ENCODE measurements around the gene CFAP46. TPM values are rescaled to one million over a fixed set of nuclear protein-coding genes. Genes with fewer than 3 reads are reported as not detected.

CFAP46 gene
- total and polyA plus RNA-seq, 2 experiments from 2014 or later = 2.2 to 2.4 TPM

GRCh38 chr10:132836248-132836831 is 106.0 kb downstream of the CFAP46 start:
- H4K20me1 ChIP-seq (ENCODE audit: insufficient read depth, poor library complexity, severe bottlenecking) = no peaks in the 10 kb centered on the region
- H3K27ac ChIP-seq = no peak overlapping the region
- no peak for DNase-seq (ENCODE audit: low spot score)
- no peaks in the 10 kb centered on the region for H3K4me1 ChIP-seq (ENCODE audit: insufficient read depth)
- TF ChIP-seq EZH2phosphoT487 (IDR thresholded peaks at IDR 0.05; ENCODE audit: low read depth, severe bottlenecking, unreplicated experiment) (no peak), EZH2 (IDR thresholded peaks at IDR 0.05; ENCODE audit: borderline replicate concordance) (no peak)
- TF ChIP-seq, protein P1, sequence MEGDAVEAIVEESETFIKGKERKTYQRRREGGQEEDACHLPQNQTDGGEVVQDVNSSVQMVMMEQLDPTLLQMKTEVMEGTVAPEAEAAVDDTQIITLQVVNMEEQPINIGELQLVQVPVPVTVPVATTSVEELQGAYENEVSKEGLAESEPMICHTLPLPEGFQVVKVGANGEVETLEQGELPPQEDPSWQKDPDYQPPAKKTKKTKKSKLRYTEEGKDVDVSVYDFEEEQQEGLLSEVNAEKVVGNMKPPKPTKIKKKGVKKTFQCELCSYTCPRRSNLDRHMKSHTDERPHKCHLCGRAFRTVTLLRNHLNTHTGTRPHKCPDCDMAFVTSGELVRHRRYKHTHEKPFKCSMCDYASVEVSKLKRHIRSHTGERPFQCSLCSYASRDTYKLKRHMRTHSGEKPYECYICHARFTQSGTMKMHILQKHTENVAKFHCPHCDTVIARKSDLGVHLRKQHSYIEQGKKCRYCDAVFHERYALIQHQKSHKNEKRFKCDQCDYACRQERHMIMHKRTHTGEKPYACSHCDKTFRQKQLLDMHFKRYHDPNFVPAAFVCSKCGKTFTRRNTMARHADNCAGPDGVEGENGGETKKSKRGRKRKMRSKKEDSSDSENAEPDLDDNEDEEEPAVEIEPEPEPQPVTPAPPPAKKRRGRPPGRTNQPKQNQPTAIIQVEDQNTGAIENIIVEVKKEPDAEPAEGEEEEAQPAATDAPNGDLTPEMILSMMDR (IDR thresholded peaks at IDR 0.05; ENCODE audit: poor library complexity) = no peak
- peaks cover 11% of the 10 kb centered on the region for H3K27me3 ChIP-seq
- H2AFZ ChIP-seq = no peak overlapping the region
- no peak overlapping the region for H3K4me2 ChIP-seq
- H3K79me2 ChIP-seq = no peaks in the 10 kb centered on the region
- no peaks in the 10 kb centered on the region for H3K9me2 ChIP-seq (replicated peaks; ENCODE audit: insufficient read depth)
- H3K36me3 ChIP-seq (replicated peaks; ENCODE audit: insufficient read depth, low read depth) = no peaks in the 10 kb centered on the region
- WGBS (ENCODE audit: low lambda C conversion rate, missing lambda C conversion rate) = 81% methylated on average over 27 of the region's 27 CpGs
- H3K9me3 ChIP-seq (ENCODE audit: low read depth) = no peaks in the 10 kb centered on the region
- H3K4me3 ChIP-seq = no peak overlapping the region

GRCh38 chr10:132835848-132836233 is 106.5 kb downstream of the CFAP46 start:
- H3K79me2 ChIP-seq = no peaks in the 10 kb centered on the region
- peaks cover 16% of the 10 kb centered on the region for H3K27me3 ChIP-seq
- WGBS (ENCODE audit: low lambda C conversion rate, missing lambda C conversion rate) = 72% methylated on average over 6 of the region's 18 CpGs
- no peak overlapping the region for H2AFZ ChIP-seq
- no peaks in the 10 kb centered on the region for H4K20me1 ChIP-seq (ENCODE audit: insufficient read depth, poor library complexity, severe bottlenecking)
- no peaks in the 10 kb centered on the region for H3K9me3 ChIP-seq (ENCODE audit: low read depth)
- no peak for DNase-seq (ENCODE audit: low spot score)
- no peaks in the 10 kb centered on the region for H3K4me1 ChIP-seq (ENCODE audit: insufficient read depth)
- TF ChIP-seq EZH2 (IDR thresholded peaks at IDR 0.05; ENCODE audit: borderline replicate concordance) = no peak
- TF ChIP-seq, protein P1 (IDR thresholded peaks at IDR 0.05; ENCODE audit: poor library complexity) = no peak
- TF ChIP-seq EZH2phosphoT487 (IDR thresholded peaks at IDR 0.05; ENCODE audit: low read depth, severe bottlenecking, unreplicated experiment) = no peak
- no peaks in the 10 kb centered on the region for H3K9me2 ChIP-seq (replicated peaks; ENCODE audit: insufficient read depth)
- no peak overlapping the region for H3K4me3 ChIP-seq
- H3K27ac ChIP-seq = no peak overlapping the region
- H3K4me2 ChIP-seq = no peak overlapping the region
- no peaks in the 10 kb centered on the region for H3K36me3 ChIP-seq (replicated peaks; ENCODE audit: insufficient read depth, low read depth)

DNA sequence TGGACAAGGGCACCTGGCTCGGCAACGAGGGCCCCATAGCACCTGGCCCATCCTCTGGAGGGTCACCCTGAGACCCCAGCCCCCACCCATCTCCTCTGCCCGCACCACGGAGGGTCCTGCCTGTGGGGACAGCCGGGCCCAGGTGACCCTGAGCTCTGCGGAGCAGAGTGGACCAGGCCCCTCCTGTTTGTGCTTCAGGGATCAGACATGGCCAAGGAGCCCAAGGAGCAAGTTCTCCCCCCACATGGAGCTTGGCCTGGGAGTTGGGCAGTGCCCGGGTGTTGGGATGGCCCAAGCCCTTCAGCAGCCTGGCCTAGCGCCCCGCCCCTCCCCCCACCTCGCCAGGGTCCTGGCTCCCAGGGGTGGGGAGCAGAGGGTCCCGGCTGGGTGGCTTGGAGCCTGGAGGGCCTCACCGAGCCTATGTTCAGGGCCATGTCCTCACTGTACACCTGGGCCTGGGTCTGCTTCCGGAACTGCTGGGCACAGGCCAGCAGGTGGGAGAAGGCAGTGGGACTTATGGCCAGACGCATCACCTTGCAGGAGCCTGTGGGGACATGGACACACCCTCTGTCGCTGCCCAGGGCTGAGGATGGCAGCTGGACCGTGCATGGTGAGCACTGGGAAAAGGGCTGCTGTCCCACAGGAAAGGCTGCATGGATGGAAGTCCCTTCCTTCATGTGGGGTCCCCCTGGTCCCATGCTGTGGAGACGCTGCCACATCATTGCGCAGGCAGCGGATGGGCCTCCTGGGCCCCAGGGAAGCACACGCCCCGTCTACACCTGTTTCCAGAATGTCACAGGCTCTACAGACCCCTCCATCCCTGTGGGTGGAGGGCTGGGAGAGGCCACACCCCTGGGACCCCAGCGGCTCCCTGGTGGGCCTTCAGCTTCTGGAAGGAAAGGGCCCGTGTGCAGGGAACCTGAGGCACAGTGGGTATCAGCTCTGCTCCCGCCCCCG is 107.2 kb downstream of the CFAP46 start:
- Histone ChIP-seq H2AFZ (no peak overlapping the region), H3K9me2 (replicated peaks; ENCODE audit: insufficient read depth) (no peaks in the 10 kb centered on the region), H3K4me3 (no peak overlapping the region), H3K36me3 (replicated peaks; ENCODE audit: insufficient read depth, low read depth) (no peaks in the 10 kb centered on the region), H3K4me2 (no peak overlapping the region), H4K20me1 (ENCODE audit: insufficient read depth, poor library complexity, severe bottlenecking) (no peaks in the 10 kb centered on the region), H3K27me3 (peaks cover 20% of the 10 kb centered on the region), H3K79me2 (no peaks in the 10 kb centered on the region), H3K9me3 (ENCODE audit: low read depth) (no peaks in the 10 kb centered on the region), H3K27ac (no peak overlapping the region), H3K4me1 (ENCODE audit: insufficient read depth) (no peaks in the 10 kb centered on the region)
- WGBS (ENCODE audit: low lambda C conversion rate, missing lambda C conversion rate) = 94% methylated on average over 24 of the region's 25 CpGs
- TF ChIP-seq, protein P1 (IDR thresholded peaks at IDR 0.05; ENCODE audit: poor library complexity) = no peak
- no peak for TF ChIP-seq EZH2phosphoT487 (IDR thresholded peaks at IDR 0.05; ENCODE audit: low read depth, severe bottlenecking, unreplicated experiment)
- no peak for TF ChIP-seq EZH2 (IDR thresholded peaks at IDR 0.05; ENCODE audit: borderline replicate concordance)
- no peak for DNase-seq (ENCODE audit: low spot score)

Measured in hepatocyte (in vitro differentiated cells).